HG02623 (cell line): ENCODE data around the gene AEBP1.

ENCODE experiments used
- ATAC-seq: cut with Tn5 transposase; IDR thresholded peaks from one replicate; pipeline ENCODE4 v1.9.1; 2021; ENCODE audit warnings: moderate library complexity; ENCODE audit not compliant: unreplicated experiment

The AEBP1 gene

DNA sequence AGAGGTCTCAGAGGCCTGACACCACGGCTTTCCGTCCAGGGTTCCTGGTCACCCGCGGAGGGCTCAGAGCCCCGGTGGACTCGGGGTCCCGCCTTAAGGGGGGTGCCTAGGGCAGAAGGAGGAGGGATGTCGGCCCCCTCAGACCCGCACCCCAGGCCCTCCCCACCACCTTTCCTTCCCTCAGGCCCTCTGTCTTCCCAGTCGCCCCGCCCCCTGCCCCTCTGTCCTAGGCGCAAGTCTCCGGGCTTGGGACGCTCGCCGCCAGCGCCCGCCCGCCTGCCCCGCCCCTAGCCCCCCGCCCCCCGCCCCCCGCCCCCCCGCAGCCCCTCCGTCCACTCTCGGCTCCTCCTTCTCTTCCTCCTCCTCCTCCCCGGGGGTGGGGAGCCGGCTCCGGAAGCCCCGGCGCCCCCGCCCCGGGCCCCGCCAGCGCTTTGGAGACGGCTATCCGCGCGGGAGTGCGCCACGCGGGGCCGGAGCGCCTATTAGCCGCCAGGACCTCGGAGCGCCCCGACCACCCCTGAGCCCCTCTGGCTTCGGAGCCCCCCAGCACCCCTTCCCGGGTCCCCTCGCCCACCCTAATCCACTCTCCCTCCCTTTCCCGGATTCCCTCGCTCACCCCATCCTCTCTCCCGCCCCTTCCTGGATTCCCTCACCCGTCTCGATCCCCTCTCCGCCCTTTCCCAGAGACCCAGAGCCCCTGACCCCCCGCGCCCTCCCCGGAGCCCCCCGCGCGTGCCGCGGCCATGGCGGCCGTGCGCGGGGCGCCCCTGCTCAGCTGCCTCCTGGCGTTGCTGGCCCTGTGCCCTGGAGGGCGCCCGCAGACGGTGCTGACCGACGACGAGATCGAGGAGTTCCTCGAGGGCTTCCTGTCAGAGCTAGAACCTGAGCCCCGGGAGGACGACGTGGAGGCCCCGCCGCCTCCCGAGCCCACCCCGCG lies at the start of gene AEBP1:
AEBP1 (plus strand) TSS at position 423 of the 937 bp plus-strand sequence; CDS start at position 744, 321 bp downstream.
- no peak for ATAC-seq

DNA sequence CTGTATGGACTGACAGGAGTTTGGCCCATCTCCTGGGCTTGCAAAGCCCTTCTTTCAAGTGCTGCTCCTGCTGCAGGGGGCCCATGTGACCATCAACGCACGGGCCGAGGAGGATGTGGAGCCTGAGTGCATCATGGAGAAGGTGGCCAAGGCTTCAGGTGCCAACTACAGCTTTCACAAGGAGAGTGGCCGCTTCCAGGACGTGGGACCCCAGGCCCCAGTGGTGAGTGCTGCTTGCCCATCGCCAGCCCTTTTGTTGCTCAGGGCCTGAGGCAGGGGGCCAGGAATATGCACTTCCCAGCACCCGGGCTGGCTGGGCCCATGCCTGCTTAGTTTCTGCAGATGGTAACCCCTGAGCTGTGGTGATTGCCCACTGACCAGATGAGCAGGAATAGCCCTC lies 47.5 kb upstream of the AEBP1 start:
- no peak for ATAC-seq

DNA sequence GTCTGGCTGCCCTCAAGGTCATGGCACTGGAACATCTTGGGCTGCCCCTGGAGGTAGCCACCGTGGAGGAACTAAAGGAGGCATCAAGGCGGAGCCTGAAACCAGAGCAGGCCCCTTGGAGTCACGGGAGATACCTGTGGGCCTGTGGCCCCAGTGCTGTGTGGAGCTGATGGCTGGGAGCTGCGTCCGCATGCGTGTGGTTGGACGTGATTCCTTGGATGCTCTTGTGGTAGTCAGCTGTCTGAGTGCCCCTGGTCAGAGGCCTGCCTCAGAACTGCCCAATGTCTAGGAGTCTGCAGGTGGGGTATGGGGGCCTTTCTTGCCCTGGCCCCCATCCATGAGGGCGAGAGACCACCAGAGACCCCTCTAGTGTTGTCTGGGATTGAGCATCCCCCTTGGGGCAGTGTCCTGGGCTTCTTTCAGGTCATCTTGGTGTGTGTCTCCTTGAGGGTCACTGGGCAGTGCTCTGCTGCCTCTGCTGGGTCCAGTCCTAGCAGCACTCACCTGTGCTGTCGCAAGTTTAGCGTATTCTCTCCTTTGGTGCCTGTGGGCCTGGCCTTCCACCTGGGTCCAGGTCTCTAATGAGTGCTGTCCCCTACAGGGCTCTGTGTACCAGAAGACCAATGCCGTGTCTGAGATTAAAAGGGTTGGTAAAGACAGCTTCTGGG lies 46.8 kb upstream of the AEBP1 start:
- ATAC-seq = no peak

DNA sequence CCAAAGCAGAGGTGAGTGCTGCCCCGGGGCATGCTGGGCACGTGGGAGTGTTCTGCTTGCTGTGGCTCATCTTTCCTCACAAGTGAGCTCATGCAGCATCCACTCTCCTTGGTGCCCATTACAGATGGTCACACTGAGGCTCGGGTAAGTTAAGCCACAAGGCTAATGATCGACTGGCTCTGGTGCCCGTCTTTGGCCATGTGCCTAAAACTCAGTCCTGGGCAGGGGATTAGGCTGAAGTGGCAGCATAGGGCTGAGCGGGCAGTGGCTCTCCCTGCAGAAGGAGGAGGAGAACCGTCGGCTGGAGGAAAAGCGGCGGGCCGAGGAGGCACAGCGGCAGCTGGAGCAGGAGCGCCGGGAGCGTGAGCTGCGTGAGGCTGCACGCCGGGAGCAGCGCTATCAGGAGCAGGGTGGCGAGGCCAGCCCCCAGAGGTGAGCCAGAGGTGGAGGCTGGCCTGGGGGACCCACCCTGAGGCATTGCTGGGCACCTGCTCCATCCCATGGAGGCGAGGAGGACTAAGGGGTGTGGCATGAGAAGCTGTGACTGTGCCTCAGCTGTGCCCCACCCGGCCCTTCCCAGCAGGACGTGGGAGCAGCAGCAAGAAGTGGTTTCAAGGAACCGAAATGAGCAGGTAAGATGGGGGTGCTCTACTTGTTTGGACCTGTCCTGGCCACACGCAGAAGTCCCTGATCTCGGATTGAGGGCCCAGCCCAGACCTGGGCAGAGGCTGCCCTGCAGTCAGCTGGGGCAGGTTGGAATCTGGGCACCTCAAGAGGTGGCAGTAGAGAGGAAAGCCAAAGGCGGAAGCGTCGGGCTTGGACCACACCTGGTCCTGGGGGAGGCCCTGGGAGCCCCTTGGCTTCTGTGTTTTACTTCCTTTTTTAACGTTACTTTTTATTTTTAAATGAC lies 46.0 kb upstream of the AEBP1 start:
- ATAC-seq = no peak

DNA sequence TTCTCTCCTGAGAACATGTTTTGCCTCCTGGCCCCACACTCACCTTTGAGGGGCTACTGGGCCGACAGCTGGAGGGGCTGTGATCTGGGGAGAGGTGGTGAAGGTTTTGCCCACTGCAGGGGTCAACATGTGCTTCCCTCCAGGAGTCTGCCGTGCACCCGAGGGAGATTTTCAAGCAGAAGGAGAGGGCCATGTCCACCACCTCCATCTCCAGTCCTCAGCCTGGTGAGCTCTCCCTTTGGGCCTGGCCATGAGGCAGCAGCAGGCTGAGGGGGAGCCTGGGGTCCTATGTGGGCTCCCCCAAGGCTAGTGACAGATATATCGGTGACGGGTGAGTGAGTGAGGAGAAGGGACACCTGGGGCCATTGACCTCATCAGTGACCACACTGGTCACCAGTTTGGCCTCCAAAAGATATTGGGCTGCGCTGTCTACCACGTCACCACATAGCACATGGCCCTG lies 45.4 kb upstream of the AEBP1 start:
- ATAC-seq = no peak

DNA sequence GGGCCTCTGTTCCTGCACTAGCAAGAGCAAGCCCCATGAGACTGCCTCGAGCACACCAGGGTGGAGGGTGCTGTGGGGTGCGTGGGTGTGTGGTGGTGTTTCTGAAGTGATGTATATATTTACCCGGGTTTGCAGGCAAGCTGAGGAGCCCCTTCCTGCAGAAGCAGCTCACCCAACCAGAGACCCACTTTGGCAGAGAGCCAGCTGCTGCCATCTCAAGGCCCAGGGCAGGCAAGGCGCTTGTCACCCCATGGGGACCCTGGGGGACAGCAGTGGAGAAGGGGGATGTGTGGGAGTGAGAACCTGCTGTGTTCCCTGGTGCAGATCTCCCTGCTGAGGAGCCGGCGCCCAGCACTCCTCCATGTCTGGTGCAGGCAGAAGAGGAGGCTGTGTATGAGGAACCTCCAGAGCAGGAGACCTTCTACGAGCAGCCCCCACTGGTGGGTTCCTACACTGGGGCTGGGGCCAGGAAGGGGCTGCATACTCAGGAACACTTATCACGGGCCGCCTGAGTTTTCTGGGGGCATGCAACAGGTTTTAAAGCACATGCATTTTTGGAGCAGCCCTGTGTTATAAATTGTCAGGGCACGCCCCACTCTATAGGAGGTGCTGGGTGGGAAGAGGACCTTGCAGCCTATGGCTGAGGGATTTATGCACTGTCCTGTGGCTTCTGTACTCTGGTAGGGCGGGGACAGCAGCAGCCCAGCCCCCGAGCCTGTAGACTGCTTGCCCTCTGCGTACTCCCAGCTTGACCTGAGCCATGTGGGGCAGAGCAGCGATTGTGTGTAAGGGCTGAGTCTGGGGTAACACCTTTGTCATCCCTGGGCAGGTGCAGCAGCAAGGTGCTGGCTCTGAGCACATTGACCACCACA lies 44.7 kb upstream of the AEBP1 start:
- ATAC-seq = no peak

DNA sequence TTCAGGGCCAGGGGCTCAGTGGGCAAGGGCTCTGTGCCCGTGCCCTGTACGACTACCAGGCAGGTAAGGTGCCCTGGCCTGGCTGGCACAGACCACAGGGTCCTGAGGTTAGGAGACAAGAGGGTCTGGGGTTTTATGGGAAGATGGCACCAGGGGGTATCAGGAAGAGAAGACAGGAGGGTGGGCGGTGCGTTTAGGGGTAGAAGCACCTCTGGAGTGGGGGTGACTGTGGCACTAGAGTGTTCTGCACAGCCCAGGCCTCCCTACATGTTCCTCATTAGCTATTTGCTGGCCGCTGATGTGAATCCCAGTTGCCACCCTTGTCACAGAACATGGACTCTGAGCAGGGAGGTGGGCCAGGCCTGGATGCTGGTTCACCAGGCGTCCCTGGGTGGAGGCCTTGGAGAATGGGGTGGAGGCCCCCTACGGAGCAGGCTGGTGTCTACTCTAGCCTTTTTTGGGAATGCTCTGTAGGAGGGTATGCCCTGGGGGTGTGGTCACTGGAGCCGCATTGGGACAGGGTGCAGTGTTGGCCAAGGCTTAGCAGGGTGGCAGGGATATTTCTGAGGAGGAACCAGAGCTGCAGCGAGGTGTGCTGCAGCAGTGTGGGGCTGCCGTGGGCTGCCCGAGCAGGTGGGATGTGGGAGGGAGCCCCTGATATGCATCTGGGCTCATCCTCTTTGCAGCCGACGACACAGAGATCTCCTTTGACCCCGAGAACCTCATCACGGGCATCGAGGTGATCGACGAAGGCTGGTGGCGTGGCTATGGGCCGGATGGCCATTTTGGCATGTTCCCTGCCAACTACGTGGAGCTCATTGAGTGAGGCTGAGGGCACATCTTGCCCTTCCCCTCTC lies 43.8 kb upstream of the AEBP1 start:
- ATAC-seq = no peak

DNA sequence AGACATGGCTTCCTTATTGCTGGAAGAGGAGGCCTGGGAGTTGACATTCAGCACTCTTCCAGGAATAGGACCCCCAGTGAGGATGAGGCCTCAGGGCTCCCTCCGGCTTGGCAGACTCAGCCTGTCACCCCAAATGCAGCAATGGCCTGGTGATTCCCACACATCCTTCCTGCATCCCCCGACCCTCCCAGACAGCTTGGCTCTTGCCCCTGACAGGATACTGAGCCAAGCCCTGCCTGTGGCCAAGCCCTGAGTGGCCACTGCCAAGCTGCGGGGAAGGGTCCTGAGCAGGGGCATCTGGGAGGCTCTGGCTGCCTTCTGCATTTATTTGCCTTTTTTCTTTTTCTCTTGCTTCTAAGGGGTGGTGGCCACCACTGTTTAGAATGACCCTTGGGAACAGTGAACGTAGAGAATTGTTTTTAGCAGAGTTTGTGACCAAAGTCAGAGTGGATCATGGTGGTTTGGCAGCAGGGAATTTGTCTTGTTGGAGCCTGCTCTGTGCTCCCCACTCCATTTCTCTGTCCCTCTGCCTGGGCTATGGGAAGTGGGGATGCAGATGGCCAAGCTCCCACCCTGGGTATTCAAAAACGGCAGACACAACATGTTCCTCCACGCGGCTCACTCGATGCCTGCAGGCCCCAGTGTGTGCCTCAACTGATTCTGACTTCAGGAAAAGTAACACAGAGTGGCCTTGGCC lies 43.0 kb upstream of the AEBP1 start:
- no peak for ATAC-seq

DNA sequence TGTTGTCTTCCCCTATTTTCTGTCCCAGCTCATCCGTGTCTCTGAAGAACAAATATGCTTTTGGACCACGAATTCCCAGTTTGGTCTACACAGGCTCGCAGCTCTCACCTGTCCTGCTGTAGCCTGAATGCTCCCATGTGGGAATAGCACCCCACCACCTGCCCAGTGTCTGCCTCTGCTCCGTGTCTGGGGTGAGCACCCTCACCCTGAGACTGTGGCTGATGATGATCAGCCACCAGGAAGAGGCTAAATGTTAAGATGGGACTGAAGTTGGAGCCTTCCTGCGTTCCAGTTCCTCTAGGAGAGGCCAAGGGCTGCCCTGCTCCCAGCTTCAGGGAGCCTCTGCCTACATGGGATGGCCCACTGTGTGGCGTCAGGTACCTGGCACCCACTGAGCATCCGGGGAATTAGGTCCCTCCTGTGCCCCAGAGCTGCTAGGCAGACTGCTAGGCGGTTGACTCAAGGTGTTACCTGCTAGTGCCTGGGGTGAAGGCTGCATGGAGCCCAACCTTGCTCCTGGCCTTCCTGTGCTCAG lies 42.4 kb upstream of the AEBP1 start:
- no peak for ATAC-seq

DNA sequence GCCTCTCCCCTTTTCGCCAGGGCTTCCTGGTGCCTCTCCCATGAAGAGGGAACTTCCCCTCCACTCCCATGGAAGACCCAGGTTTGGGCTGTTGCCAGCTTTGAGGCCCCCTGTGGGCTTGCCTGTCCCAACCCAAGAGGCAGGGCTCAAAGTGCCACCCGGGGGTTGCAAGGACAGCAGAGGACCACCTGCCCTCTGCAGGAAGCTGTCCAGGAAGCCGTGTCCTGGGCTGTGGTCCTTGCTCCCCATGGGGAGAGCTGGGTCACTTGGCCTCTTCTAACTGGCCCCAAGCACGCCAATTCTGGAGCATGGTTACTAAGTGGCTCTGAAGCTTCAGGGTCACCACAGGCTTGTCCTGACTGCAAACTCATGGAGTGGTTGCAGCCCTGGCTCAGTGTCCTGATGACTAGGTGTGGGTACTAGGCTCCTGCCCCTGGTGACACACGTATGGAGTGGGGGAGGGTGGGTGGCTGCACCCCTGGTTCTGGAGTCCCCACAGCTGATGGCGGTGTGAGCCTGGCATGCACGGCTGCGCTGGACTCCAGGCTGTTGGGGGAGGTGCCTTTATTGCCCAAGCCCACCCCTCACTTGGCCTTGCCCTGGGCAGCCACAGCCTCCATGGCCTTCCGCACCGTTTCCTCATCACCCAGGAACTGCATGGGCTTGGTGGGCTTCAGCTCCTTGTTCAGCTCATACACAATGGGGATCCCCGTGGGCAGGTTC lies 41.8 kb upstream of the AEBP1 start:
- no peak for ATAC-seq

DNA sequence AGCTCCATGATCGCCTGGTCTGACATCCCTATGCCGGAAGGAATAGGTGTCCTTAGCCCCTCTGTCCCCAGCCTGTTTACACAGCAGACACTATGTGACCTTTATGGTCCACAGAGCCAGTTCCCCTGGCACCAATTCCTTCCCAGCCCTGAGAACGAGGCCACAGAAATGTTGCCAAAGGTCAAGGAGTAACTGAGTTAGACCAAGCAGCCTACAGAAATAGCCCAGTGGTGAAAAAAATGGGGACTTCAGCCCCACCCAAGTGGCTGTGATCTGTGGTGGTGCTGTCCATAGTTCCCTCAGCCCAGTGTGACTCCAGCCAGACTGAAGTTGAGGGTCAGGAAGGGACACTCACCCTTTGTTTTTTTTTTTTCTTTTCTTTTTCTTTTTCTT lies 41.2 kb upstream of the AEBP1 start:
- no peak for ATAC-seq

DNA sequence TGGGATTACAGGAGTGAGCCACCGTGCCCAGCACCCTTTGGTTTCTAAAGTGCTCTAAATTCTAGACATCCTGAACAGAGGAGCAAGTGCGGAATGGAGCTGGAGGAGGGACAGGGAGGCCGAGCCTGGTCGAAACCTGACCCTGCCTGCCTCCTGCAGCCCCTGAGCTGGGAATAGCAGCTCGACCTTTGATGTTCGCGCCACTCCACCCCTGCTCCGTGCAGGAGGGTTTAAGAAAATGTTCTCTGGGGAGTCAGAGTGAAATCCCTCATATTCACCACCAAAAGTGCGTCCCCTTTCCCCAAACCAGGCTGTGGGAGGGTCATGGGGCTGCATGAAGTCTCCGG lies 40.6 kb upstream of the AEBP1 start:
- no peak for ATAC-seq

DNA sequence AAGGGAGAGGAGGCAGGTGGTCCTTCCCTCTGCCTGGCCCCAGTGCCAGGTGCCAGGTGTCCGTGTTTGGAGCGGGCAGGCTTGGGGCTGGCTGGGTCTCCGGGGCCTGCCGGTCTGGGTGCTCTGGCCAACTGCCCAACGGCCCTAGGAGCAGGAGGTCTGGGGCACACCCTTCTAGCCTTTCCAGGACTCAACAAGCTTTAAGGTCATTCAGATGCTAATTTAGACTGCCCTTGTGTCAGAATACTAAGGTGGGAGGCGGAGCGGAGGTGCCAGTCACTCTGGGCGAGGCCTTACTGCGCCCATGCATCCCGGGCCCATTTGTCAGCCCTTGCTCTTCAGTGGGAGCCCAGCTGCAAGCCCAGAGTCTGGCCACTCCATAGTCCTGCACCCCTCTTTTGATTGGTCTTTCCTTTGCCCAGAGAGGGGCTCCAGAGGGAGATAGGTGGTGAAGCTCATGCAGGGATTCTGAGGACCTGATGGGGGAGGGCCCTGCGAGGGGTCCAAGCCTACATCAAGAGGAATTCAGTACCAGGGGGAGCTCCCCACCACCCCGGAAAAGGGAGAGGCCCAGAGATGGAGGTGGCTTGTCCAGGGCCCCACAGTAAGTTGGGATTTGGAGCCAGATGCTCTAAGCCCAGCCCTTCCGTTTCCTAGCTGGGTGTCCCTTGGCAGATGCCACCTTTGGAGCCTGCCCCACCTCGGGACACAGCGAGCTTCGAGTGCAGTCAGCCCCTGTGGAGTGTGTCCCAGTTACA lies 40.1 kb upstream of the AEBP1 start:
- no peak for ATAC-seq

DNA sequence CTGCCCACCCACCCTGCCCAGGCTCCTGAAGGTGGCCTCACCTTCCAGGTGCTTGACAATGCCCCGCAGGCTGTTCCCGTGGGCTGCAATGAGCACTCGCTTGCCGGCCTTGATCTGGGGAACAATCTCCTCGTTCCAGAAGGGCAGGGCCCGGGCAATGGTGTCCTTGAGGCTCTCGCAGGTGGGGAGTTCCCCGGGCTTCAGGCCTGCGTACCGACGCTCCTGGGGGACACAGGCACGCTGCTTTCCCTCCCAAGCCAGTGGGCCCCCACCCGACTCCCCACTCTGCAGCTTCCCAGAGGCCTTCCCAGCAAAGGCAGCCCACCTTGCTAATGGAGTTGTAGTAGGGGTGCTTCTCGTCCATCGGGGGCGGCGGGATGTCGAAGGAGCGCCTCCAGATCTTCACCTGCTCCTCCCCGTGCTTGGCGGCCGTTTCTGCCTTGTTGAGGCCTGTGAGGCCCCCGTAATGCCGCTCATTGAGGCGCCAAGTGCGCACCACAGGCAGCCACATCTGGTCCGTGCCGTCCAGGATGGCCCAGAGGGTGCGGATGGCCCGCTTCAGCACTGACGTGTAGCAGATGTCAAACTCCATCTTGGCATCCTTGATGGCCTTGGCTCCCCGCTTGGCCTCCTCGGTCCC lies 39.2 kb upstream of the AEBP1 start:
- ATAC-seq = no peak

DNA sequence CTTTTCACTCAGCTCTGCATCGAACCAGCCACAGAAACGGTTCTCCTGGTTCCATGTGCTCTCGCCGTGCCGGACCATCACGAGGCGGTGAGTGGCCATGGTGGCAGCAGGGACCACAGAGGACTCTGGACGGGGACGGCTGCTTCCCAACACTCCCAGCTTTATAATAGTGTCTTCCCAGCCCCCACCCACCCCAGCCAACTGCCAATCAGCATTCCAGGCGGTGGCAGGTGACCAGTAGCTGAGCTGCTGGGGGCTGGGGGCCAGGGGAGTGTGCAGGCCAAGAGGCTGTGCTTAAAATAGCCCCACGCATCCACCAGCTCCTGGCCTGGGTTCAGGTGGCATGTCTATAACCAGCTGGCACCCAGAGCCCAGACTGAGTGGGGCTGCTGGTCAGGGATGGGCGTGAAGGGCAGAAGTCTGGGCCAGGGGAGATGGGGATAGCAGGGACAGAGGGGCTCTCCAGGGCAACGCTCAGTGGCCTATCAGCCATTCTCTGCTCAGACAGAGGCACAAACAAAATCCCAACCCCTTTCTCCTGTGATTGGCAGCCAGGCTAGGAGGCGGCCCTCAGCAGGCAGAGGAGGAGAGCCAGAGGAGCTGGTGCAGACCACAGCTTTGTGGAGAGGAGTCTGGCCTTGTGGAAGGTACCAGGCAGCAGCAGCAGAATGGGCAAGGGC lies 38.6 kb upstream of the AEBP1 start, which contains the start of gene PGAM2:
PGAM2 (minus strand) TSS at position 137 of the 680 bp plus-strand sequence; CDS start at position 99, 38 bp downstream.
- ATAC-seq = no peak

DNA sequence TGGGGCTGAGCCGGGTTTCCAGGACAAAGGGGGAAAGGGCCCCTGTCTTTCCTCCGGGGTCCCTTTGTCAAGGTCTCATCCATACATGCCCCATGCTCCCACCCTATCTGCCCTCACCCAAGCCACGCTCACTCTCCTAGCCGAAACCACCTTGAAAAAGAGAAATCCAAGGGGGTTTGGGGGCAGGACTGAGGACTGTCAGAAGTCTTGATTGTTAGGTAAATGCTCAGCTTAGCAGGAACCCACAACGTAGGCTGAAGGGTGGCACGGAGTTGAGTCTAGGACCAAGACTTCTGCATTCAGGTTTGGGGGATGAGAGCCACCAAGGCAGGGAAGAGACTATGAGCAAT lies 38.1 kb upstream of the AEBP1 start:
- ATAC-seq = no peak
